HEK293 (cell line): ENCODE measurements around the gene NR4A3.
A peak's percentile ranks its signal among the peaks of the same experiment; 100 is the strongest.

Experiments used
- KLF7 ChIP-seq: fragments of 450-650 bp; formaldehyde crosslinking; IDR thresholded peaks from 2 replicates; pipeline ENCODE4 v1.5.1; 2016; ENCODE audit warnings: missing biosample characterization, missing genetic modification characterization, borderline replicate concordance
- KLF8 ChIP-seq: fragments of 450-650 bp; formaldehyde crosslinking; IDR thresholded peaks from 2 replicates; pipeline ENCODE4 v1.5.1; 2016; ENCODE audit warnings: missing biosample characterization, missing genetic modification characterization
- SCRT1 ChIP-seq: fragments of 450-650 bp; formaldehyde crosslinking; IDR thresholded peaks from 2 replicates; pipeline ENCODE4 v1.5.1; 2016; ENCODE audit warnings: missing biosample characterization, missing genetic modification characterization, borderline replicate concordance
- SETDB1 ChIP-seq: IDR thresholded peaks from one replicate; pipeline ENCODE4 v1.6.1; 2017; ENCODE audit warnings: mild to moderate bottlenecking, low read length, moderate library complexity, mixed read lengths; ENCODE audit not compliant: insufficient read length
- TRIM28 ChIP-seq: IDR thresholded peaks from 2 replicates; pipeline ENCODE4 v1.6.1; 2011; ENCODE audit warnings: low read length, control low read depth, borderline replicate concordance
- YY2 ChIP-seq: fragments of 450-650 bp; formaldehyde crosslinking; IDR thresholded peaks from 2 replicates; pipeline ENCODE4 v1.5.1; 2016; ENCODE audit warnings: missing biosample characterization, missing genetic modification characterization
- ZBTB1 ChIP-seq: fragments of 450-650 bp; formaldehyde crosslinking; IDR thresholded peaks from 2 replicates; pipeline ENCODE4 v1.5.1; 2016; ENCODE audit warnings: missing biosample characterization, missing genetic modification characterization
- ZFP3 ChIP-seq: fragments of 450-650 bp; formaldehyde crosslinking; IDR thresholded peaks from 2 replicates; pipeline ENCODE4 v1.5.1; 2016; ENCODE audit warnings: low read depth, missing biosample characterization, missing genetic modification characterization
- ZNF132 ChIP-seq: fragments of 450-650 bp; formaldehyde crosslinking; IDR thresholded peaks from 2 replicates; pipeline ENCODE4 v1.5.1; 2017; ENCODE audit warnings: missing biosample characterization, missing genetic modification characterization, borderline replicate concordance
- ZNF138 ChIP-seq: fragments of 450-650 bp; formaldehyde crosslinking; IDR thresholded peaks from 2 replicates; pipeline ENCODE4 v1.5.1; 2016; ENCODE audit warnings: missing biosample characterization, missing genetic modification characterization, borderline replicate concordance
- ZNF16 ChIP-seq: fragments of 450-650 bp; formaldehyde crosslinking; IDR thresholded peaks from 2 replicates; pipeline ENCODE4 v1.5.1; 2016; ENCODE audit warnings: low read depth, missing biosample characterization, missing genetic modification characterization
- ZNF175 ChIP-seq: fragments of 450-650 bp; formaldehyde crosslinking; IDR thresholded peaks from 2 replicates; pipeline ENCODE4 v1.5.1; 2016; ENCODE audit warnings: missing biosample characterization, missing genetic modification characterization
- ZNF214 ChIP-seq: fragments of 450-650 bp; formaldehyde crosslinking; IDR thresholded peaks from 2 replicates; pipeline ENCODE4 v1.5.1; 2017; ENCODE audit warnings: missing biosample characterization, mild to moderate bottlenecking, missing genetic modification characterization, borderline replicate concordance
- ZNF223 ChIP-seq: fragments of 450-650 bp; formaldehyde crosslinking; IDR thresholded peaks from 2 replicates; pipeline ENCODE4 v1.5.1; 2016; ENCODE audit warnings: missing biosample characterization, missing genetic modification characterization
- ZNF24 ChIP-seq: fragments of 450-650 bp; formaldehyde crosslinking; IDR thresholded peaks from 2 replicates; pipeline ENCODE4 v1.5.1; 2016; ENCODE audit warnings: missing biosample characterization, missing genetic modification characterization
- ZNF274 ChIP-seq, 2 experiments: fragments of 200-500 bp in 1 of 2; fragments of 450-650 bp in 1 of 2; sonication (Bioruptor generic) in 1 of 2; formaldehyde crosslinking in 1 of 2; IDR thresholded peaks; 2 replicates each; pipeline versions ENCODE4 v1.5.1 to v1.6.1; 2014 to 2016; ENCODE audit warnings: borderline replicate concordance in 1 of 2, inconsistent platforms in 1 of 2, low read length in 1 of 2, missing biosample characterization in 1 of 2, missing genetic modification characterization in 1 of 2
- ZNF292 ChIP-seq: fragments of 450-650 bp; formaldehyde crosslinking; IDR thresholded peaks from 2 replicates; pipeline ENCODE4 v1.5.1; 2016; ENCODE audit warnings: low read depth, missing biosample characterization, missing genetic modification characterization, borderline replicate concordance
- ZNF341 ChIP-seq: fragments of 450-650 bp; formaldehyde crosslinking; IDR thresholded peaks from 2 replicates; pipeline ENCODE4; 2016; ENCODE audit warnings: low read depth, missing biosample characterization, missing genetic modification characterization
- ZNF350 ChIP-seq: fragments of 450-650 bp; formaldehyde crosslinking; IDR thresholded peaks from 2 replicates; pipeline ENCODE4 v1.5.0; 2017; ENCODE audit warnings: missing biosample characterization, mild to moderate bottlenecking, missing genetic modification characterization
- ZNF366 ChIP-seq: fragments of 450-650 bp; formaldehyde crosslinking; conservative IDR thresholded peaks from 2 replicates; pipeline ENCODE4 v1.5.1; 2016; ENCODE audit warnings: missing biosample characterization, missing genetic modification characterization
- ZNF48 ChIP-seq: fragments of 450-650 bp; formaldehyde crosslinking; IDR thresholded peaks from 2 replicates; pipeline ENCODE4 v1.5.1; 2016; ENCODE audit warnings: missing biosample characterization, missing genetic modification characterization
- ZNF529 ChIP-seq: fragments of 450-650 bp; formaldehyde crosslinking; IDR thresholded peaks from 2 replicates; pipeline ENCODE4 v1.5.1; 2017; ENCODE audit warnings: missing genetic modification characterization, missing biosample characterization; ENCODE audit not compliant: insufficient replicate concordance
- ZNF600 ChIP-seq: fragments of 450-650 bp; formaldehyde crosslinking; IDR thresholded peaks from 2 replicates; pipeline ENCODE4 v1.5.1; 2016; ENCODE audit warnings: missing biosample characterization, missing genetic modification characterization
- ZNF624 ChIP-seq: fragments of 450-650 bp; formaldehyde crosslinking; IDR thresholded peaks from 2 replicates; pipeline ENCODE4 v1.5.1; 2017; ENCODE audit warnings: missing biosample characterization, missing genetic modification characterization
- ZNF658 ChIP-seq: fragments of 450-650 bp; formaldehyde crosslinking; IDR thresholded peaks from 2 replicates; pipeline ENCODE4; 2016; ENCODE audit warnings: missing biosample characterization, missing genetic modification characterization
- ZNF664 ChIP-seq: fragments of 450-650 bp; formaldehyde crosslinking; IDR thresholded peaks from 2 replicates; pipeline ENCODE4 v1.5.1; 2016; ENCODE audit warnings: missing biosample characterization, missing genetic modification characterization
- ZNF791 ChIP-seq: fragments of 450-650 bp; formaldehyde crosslinking; IDR thresholded peaks from 2 replicates; pipeline ENCODE4 v1.5.1; 2016; ENCODE audit warnings: missing biosample characterization, missing genetic modification characterization
- ZNF792 ChIP-seq: fragments of 450-650 bp; formaldehyde crosslinking; IDR thresholded peaks from 2 replicates; pipeline ENCODE4 v1.5.1; 2016; ENCODE audit warnings: missing biosample characterization, missing genetic modification characterization
- TF ChIP-seq, protein P1 (sequence below): fragments of 450-650 bp; formaldehyde crosslinking; IDR thresholded peaks from 2 replicates; pipeline ENCODE4 v1.5.1; 2017; ENCODE audit warnings: missing biosample characterization, missing genetic modification characterization
- TF ChIP-seq, protein P2 (sequence below): fragments of 450-650 bp; formaldehyde crosslinking; IDR thresholded peaks from 2 replicates; pipeline ENCODE4 v1.5.1; 2016; ENCODE audit warnings: missing biosample characterization, missing genetic modification characterization
- TF ChIP-seq, protein P3 (sequence below): fragments of 450-650 bp; formaldehyde crosslinking; IDR thresholded peaks from 2 replicates; pipeline ENCODE4 v1.5.1; 2016; ENCODE audit warnings: missing biosample characterization, missing genetic modification characterization
- TF ChIP-seq, protein P4 (sequence below): fragments of 450-650 bp; formaldehyde crosslinking; IDR thresholded peaks from 2 replicates; pipeline ENCODE4 v1.5.1; 2016; ENCODE audit warnings: missing biosample characterization, missing genetic modification characterization

NR4A3 gene

DNA sequence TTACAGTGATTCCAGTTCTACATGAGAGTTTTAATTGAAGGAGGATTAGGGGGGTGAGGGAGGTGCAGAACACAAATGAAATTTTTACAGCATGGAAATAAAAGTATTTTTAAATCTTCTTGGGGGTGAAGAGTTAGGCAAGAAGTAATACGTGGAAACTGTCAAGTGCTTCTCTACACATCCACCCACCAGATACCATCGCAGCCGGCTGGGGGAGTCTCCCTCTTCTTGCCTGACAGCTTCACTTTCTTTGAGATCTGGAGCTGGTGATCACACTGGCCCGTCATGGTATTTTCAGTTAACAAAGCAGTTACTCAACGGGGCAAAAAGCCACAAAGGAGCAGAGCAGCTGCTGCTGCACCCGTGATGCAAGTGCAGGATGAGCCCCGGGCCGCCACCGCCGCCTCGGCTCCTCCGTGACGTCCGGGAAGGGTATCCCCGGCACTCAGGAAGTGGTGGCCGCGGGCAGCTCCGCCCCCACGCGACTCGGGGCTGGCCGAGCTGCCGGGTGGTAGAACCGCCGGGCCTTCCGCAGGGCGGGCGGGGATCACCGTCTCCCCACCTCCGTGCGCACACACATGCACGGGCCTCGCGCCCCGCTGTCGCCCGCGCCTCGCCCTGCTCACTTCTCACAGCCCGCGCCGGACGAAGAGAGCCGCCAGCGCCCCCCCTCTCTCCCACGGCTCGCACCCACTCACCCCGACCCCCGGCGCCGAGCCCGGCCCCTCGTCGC is 2.4 kb upstream of the NR4A3 start (continued):
- TF ChIP-seq ZFP3 (no peak), ZNF292 (tag by site-specific recombination) (no peak), KLF7 (tag by site-specific recombination) (0 out of 2 replicates have a peak, but pooled peaks have one; percentile 22), ZNF664 (no peak), ZNF24 (0 out of 2 replicates have a peak, but pooled peaks have one; percentile 52), SETDB1 (no peak), TRIM28 (no peak), ZNF624 (tag by site-specific recombination) (no peak), ZNF48 (tag by site-specific recombination) (no peak), ZNF132 (no peak), ZNF600 (tag by site-specific recombination) (peak; percentile 86), ZNF529 (tag by site-specific recombination) (no peak), ZNF366 (tag by site-specific recombination) (no peak), ZNF175 (tag by site-specific recombination) (no peak), ZNF223 (tag by site-specific recombination) (no peak), KLF8 (peak; percentile 86), ZNF138 (tag by site-specific recombination) (no peak), ZNF214 (tag by site-specific recombination) (no peak), ZNF350 (tag by site-specific recombination) (no peak), ZBTB1 (tag by site-specific recombination) (no peak), ZNF16 (no peak), ZNF792 (no peak), ZNF791 (tag by site-specific recombination) (no peak), YY2 (peak; percentile 35; the same call in 1 of the 2 replicates), ZNF341 (peak; percentile 40; the same call in 1 of the 2 replicates), SCRT1 (no peak), ZNF274 (IDR thresholded peaks at IDR 0.05; ENCODE audit: low read length) (no peak), ZNF274 (tag by site-specific recombination; IDR thresholded peaks at IDR 0.05; ENCODE audit: borderline replicate concordance) (no peak), ZNF658 (tag by site-specific recombination) (no peak)
- TF ChIP-seq, protein P1, sequence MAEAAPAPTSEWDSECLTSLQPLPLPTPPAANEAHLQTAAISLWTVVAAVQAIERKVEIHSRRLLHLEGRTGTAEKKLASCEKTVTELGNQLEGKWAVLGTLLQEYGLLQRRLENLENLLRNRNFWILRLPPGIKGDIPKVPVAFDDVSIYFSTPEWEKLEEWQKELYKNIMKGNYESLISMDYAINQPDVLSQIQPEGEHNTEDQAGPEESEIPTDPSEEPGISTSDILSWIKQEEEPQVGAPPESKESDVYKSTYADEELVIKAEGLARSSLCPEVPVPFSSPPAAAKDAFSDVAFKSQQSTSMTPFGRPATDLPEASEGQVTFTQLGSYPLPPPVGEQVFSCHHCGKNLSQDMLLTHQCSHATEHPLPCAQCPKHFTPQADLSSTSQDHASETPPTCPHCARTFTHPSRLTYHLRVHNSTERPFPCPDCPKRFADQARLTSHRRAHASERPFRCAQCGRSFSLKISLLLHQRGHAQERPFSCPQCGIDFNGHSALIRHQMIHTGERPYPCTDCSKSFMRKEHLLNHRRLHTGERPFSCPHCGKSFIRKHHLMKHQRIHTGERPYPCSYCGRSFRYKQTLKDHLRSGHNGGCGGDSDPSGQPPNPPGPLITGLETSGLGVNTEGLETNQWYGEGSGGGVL (tag by site-specific recombination): peak; percentile 57
- TF ChIP-seq, protein P2, sequence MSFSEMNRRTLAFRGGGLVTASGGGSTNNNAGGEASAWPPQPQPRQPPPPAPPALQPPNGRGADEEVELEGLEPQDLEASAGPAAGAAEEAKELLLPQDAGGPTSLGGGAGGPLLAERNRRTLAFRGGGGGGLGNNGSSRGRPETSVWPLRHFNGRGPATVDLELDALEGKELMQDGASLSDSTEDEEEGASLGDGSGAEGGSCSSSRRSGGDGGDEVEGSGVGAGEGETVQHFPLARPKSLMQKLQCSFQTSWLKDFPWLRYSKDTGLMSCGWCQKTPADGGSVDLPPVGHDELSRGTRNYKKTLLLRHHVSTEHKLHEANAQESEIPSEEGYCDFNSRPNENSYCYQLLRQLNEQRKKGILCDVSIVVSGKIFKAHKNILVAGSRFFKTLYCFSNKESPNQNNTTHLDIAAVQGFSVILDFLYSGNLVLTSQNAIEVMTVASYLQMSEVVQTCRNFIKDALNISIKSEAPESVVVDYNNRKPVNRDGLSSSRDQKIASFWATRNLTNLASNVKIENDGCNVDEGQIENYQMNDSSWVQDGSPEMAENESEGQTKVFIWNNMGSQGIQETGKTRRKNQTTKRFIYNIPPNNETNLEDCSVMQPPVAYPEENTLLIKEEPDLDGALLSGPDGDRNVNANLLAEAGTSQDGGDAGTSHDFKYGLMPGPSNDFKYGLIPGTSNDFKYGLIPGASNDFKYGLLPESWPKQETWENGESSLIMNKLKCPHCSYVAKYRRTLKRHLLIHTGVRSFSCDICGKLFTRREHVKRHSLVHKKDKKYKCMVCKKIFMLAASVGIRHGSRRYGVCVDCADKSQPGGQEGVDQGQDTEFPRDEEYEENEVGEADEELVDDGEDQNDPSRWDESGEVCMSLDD (tag by site-specific recombination): peak; percentile 66
- TF ChIP-seq, protein P3, sequence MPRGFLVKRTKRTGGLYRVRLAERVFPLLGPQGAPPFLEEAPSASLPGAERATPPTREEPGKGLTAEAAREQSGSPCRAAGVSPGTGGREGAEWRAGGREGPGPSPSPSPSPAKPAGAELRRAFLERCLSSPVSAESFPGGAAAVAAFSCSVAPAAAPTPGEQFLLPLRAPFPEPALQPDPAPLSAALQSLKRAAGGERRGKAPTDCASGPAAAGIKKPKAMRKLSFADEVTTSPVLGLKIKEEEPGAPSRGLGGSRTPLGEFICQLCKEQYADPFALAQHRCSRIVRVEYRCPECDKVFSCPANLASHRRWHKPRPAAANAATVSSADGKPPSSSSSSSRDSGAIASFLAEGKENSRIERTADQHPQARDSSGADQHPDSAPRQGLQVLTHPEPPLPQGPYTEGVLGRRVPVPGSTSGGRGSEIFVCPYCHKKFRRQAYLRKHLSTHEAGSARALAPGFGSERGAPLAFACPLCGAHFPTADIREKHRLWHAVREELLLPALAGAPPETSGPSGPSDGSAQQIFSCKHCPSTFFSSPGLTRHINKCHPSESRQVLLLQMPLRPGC (tag by site-specific recombination): 0 out of 2 replicates have a peak, but pooled peaks have one; percentile 37
- TF ChIP-seq, protein P4, sequence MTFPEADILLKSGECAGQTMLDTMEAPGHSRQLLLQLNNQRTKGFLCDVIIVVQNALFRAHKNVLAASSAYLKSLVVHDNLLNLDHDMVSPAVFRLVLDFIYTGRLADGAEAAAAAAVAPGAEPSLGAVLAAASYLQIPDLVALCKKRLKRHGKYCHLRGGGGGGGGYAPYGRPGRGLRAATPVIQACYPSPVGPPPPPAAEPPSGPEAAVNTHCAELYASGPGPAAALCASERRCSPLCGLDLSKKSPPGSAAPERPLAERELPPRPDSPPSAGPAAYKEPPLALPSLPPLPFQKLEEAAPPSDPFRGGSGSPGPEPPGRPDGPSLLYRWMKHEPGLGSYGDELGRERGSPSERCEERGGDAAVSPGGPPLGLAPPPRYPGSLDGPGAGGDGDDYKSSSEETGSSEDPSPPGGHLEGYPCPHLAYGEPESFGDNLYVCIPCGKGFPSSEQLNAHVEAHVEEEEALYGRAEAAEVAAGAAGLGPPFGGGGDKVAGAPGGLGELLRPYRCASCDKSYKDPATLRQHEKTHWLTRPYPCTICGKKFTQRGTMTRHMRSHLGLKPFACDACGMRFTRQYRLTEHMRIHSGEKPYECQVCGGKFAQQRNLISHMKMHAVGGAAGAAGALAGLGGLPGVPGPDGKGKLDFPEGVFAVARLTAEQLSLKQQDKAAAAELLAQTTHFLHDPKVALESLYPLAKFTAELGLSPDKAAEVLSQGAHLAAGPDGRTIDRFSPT (tag by site-specific recombination): no peak
